Measurements from ENCODE around the gene KCNH1. TPM values are rescaled to one million over a fixed set of nuclear protein-coding genes. Genes with fewer than 3 reads are reported as not detected.

Gene KCNH1
- total RNA-seq, 2 donors from 2014 or later: 0.40 to 0.64 TPM

GRCh38 chr1:210647406-210648333 lies 486.3 kb downstream of the KCNH1 start:
- intact Hi-C loops (cut with DNase I): no loop called here
- no peak overlapping the region for H3K9ac ChIP-seq (ENCODE audit: low read depth in 2 of 2, low read length in 2 of 2)
- TF ChIP-seq, protein P1, sequence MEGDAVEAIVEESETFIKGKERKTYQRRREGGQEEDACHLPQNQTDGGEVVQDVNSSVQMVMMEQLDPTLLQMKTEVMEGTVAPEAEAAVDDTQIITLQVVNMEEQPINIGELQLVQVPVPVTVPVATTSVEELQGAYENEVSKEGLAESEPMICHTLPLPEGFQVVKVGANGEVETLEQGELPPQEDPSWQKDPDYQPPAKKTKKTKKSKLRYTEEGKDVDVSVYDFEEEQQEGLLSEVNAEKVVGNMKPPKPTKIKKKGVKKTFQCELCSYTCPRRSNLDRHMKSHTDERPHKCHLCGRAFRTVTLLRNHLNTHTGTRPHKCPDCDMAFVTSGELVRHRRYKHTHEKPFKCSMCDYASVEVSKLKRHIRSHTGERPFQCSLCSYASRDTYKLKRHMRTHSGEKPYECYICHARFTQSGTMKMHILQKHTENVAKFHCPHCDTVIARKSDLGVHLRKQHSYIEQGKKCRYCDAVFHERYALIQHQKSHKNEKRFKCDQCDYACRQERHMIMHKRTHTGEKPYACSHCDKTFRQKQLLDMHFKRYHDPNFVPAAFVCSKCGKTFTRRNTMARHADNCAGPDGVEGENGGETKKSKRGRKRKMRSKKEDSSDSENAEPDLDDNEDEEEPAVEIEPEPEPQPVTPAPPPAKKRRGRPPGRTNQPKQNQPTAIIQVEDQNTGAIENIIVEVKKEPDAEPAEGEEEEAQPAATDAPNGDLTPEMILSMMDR (IDR thresholded peaks at IDR 0.05): no peak

GRCh38 chr1:210646258-210646616 lies 487.7 kb downstream of the KCNH1 start:
- TF ChIP-seq, protein P1 (IDR thresholded peaks at IDR 0.05): no peak
- Histone ChIP-seq H3K27ac (no peak overlapping the region), H3K36me3 (no peaks in the 10 kb centered on the region), H3K4me1 (no peaks in the 10 kb centered on the region), H3K9me3 (no peaks in the 10 kb centered on the region), H3K9ac (ENCODE audit: low read depth in 2 of 2, low read length in 2 of 2) (no peak overlapping the region), H3K4me3 (no peak overlapping the region), H3K27me3 (no peaks in the 10 kb centered on the region)
- intact Hi-C loops (cut with DNase I): no loop called here
- DNase-seq: no peak

More at GRCh38 chr1:210647406-210648333, 486.3 kb downstream of the KCNH1 start:
- Histone ChIP-seq H3K27ac (no peak overlapping the region), H3K36me3 (no peaks in the 10 kb centered on the region), H3K4me3 (no peak overlapping the region), H3K9me3 (no peaks in the 10 kb centered on the region), H3K4me1 (no peaks in the 10 kb centered on the region), H3K27me3 (no peaks in the 10 kb centered on the region)
- DNase-seq: no peak

DNA sequence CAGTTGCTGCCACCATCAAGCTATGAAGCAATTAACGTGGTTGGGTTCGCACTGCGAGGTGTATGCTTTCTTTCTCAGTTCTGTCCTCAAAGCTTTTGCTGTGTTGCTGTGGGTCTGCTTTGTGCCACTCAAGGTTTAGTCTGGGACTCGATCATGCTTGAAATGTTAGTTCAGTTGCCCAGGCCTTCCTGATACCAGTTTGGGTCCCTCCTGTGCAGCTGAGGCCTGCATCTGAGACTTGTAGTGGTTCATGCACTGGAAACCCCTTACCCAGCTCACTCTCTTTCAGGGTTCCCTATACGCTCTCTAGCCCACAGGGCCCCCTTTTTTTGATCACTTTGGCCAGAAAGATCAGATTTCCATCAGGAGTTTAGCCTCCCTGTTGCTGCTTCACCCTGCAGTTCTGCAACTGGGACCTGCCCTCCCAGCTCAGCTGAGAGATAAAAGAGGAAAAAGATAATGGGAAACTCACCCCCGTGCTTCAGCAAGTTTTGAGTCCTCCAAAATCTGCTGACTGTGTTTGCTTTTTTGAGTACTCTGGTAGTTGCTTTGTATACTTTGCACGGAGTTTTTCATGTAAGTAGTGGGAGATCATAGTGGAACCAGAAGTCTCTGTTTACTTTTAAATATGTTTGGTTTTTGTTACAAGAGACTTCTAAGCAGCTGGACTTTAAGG lies 488.2 kb downstream of the KCNH1 start:
- Histone ChIP-seq H3K9me3 (no peaks in the 10 kb centered on the region), H3K4me1 (no peaks in the 10 kb centered on the region), H3K4me3 (no peak overlapping the region), H3K27ac (no peak overlapping the region), H3K27me3 (no peaks in the 10 kb centered on the region), H3K36me3 (no peaks in the 10 kb centered on the region), H3K9ac (ENCODE audit: low read depth in 2 of 2, low read length in 2 of 2) (no peak overlapping the region)
- DNase-seq: no peak
- intact Hi-C loops (cut with DNase I): no loop called here
- TF ChIP-seq, protein P1 (IDR thresholded peaks at IDR 0.05): no peak

DNA sequence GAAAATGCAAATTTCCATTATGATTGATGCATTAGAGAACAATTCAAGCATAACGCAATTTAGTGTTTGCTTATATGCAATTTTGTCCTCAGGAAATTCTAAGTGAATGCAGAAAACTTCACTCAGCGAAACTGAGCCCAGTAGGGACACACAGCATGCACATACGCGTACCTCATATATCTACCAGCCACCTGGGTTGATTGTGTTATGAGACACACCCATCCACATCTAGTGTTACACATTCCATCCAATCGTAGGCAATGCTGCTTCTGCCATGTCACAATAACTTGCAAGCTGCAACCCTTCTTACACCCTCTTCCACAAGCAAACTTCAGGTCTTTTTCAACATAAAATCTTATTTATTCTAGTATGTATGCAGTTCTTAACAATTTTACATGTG lies 492.4 kb downstream of the KCNH1 start:
- no peak overlapping the region for H3K9ac ChIP-seq (ENCODE audit: low read depth in 2 of 2, low read length in 2 of 2)
- H3K4me1 ChIP-seq: no peaks in the 10 kb centered on the region
- no peak for DNase-seq
- no peak overlapping the region for H3K4me3 ChIP-seq
- no peaks in the 10 kb centered on the region for H3K36me3 ChIP-seq
- H3K27ac ChIP-seq: no peak overlapping the region
- TF ChIP-seq, protein P1 (IDR thresholded peaks at IDR 0.05): no peak
- no peaks in the 10 kb centered on the region for H3K27me3 ChIP-seq
- intact Hi-C loops (cut with DNase I): no loop called here
- H3K9me3 ChIP-seq: no peaks in the 10 kb centered on the region

DNA sequence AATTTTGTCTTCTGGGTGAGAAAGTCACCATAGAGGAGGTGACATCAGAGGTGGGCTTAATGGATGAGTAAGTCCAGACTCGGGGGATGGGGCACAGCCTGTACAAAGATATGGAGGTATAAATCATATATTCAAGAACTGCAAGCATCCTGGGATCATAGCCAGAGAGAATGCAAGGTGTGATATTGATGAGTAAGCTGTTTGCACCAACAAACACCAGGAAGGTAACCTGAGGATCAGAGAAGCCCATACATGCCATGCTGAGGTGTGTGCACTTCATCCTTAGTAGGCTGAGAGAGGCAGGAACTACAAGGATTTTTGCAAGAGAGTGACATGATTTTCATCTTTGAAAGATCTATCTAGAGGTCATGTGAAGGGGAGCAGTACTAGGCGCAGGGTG lies 498.8 kb downstream of the KCNH1 start:
- Histone ChIP-seq H3K4me3 (no peak overlapping the region), H3K27ac (no peak overlapping the region), H3K27me3 (no peaks in the 10 kb centered on the region), H3K4me1 (no peaks in the 10 kb centered on the region), H3K9ac (ENCODE audit: low read depth in 2 of 2, low read length in 2 of 2) (no peak overlapping the region), H3K9me3 (no peaks in the 10 kb centered on the region), H3K36me3 (no peaks in the 10 kb centered on the region)
- DNase-seq: no peak
- intact Hi-C loops (cut with DNase I): no loop called here
- TF ChIP-seq, protein P1 (IDR thresholded peaks at IDR 0.05): no peak
